ENCODE results near the gene BPIFA3.

Gene BPIFA3

DNA sequence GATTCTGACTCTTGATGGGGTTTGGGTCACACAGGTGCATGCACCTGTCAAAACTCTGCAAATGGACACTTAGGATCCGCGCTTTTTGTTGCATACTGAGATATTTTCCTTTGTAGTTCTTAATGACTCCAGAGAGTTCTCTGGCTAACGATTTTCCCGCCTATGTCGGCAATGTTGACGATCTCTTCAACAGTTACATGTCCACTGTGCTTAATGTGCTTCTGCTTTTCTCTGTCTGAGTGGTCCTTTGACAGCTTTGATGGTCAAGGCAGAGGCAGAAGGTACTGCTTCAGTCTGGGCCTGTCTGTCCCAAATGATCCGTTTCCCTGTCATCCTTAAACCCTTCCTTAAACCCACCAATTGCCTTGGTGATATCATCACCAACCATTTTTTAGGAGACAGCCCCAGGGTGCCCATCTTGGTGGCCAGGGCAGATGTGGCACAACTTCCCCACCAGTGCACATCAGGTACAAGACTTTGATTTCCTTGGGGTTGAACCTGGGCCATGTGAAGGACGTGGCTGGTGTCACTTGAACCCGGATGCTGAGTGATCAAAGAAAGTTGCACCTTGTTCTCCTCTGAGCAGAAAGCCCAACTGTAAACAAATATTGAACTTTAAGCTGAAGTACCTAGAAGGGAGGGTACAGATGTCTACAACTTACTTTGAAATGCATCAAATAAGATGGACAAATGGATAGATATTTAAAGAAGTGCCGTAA, 55.2 kb downstream of the BPIFA3 start:
- no peak for DNase-seq

DNA sequence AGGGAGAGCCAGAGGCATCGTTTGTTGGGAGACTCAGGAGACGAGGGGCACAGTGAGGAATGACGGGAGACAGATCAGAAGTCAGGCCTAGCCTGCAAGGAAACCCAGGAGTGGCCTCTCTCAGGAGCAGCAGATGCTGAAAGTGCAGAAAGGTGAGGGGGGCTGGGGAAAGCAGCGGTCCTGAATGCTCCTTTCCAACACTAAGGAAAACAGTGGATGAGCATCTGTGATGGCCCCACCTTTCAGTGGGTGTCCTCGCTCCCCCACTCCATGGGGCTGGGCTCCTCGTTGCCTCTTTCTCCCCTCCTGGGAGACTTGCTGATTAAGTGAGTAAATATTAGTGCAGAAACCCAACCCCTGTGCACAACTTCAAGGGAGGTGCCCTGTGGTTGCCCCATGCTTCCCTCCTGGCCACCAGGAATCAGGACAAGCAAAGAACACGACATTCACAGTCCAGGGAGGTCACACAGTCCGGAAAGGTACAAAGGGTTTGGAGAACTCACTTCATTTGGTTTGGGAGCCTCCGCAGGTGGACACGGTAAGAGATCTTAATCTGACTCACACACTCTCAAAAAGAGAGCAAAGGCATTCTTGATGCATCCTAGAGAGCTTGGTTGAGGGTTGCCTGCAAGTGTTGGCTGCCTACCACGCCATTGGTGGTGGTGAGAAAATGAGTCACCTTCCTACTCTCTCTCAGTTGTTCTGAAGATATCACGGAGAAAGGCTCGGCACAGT, 56.1 kb downstream of the BPIFA3 start:
- no peak for DNase-seq

- no peak for DNase-seq
These were observed 58.1 kb downstream of the BPIFA3 start for GRCh38 chr20:33275215-33275614.

DNA sequence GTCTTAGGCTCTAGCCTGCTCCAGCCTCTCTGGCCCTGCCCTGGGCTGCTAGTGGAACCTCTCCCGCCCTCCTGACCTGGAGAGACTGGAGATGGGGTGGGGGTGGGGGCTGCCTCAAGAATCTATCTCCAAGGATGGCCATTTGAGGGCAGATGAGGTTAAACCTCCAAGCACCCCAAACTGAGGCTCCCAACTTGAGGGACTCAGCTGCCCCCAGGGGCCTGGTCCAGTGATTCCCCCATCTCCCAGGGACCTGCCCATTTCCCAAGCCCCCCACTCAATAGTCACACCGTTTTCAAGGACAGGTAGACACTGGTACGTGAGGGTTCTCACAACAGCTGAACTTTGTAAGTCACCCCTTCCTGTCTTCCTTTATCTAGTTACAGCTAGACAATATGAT, 58.7 kb downstream of the BPIFA3 start:
- DNase-seq, result no peak

DNA sequence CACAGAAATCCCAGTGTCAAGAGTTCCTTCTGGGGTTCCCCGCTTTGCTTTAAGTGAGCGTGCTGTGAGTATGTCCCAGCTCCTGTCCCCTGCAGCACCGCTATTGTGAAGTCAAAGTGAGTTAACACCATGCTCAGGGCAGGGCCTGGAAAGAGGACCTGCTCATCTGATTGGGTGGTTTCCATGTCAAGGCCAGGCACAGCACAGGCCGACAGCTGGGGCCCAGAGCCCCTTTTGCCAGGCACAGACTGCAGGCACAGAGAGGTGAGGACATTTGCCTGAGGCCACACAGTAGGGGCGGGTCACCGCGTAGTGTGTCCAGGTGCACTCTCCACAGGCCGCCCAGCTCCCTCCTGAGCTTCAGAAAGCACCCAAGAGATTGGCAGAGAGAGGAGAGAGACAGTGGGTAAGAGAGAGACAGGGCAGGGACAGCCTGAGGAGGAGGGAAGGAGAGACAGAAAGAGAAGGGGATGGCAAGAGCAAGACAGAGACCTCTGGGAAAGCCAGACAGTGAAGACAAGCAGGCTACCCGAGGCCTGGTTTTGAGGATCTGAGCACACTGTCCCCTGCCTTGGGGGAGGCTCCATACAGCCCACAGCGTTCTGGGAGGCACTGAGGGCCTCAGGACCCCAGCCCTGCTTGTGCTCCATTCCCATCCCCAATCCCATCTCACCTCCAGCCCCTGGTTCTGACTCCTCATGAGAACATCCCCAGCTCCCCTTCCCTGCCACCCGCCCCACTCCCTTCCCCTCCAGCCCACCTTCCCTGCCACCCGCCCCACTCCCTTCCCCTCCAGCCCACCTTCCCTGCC, 59.4 kb downstream of the BPIFA3 start:
- DNase-seq, result no peak
